GM13977 (cell line): ENCODE data around the gene TMEM229B.
A peak's percentile ranks its signal among the peaks of the same experiment; 100 is the strongest.

ENCODE experiments used
- DNase-seq: peaks from one replicate; pipeline ENCODE4 v3.0.0; 2012; ENCODE audit warnings: low spot score
- in situ Hi-C: fragments of 300-500 bp; cut with MboI; formaldehyde crosslinking; loops from one replicate; pipeline ENCODE4 v1.12.0; 2022; ENCODE audit warnings: low sequenced_read_pairs, low pct_unique_long_range_greater_than_20kb, mixed read lengths, inconsistent platforms; ENCODE audit not compliant: unreplicated experiment
- TF ChIP-seq, protein P1 (sequence below): IDR thresholded peaks from 2 replicates; pipeline ENCODE4 v1.5.1; 2012; ENCODE audit warnings: mild to moderate bottlenecking, control low read depth; ENCODE audit not compliant: insufficient read depth; ENCODE audit errors: extremely low read depth, missing control alignments

The TMEM229B gene

DNA sequence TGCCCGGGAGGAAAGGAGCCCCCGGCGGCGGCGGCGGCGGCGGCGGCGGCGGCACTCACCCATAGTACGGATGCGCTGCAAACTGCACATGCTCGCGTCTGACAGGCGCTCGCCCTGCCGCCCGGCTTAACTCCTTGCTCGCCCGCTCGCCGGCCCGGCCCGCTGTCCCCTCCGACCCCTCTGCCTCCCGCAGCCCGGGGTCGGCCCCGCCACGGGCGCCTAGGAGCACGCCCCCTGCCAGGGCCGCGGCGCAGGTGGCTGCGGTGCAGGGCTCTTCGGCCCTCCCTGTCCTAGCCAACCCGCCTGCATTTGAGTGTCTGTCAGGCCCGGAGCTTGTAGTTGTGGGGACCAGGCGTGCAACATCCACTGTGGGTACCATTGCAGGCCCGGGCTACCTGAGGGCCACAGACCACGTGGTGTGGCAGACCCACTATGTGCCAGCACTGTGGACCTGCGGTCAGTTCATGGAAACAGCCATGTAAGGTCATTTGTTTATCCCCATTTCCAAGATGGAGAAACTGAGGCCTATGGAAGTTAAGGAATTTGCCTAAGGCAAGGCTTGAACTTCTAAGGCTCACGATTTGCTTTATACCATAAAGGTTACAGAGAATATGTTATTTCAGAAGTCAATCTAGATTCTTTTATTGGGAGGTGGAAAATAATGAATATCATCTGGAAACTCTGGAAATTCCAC is 27.0 kb upstream of the TMEM229B start:
- in situ Hi-C loops = no loop called here
- peak; percentile 80 for DNase-seq
- TF ChIP-seq, protein P1, sequence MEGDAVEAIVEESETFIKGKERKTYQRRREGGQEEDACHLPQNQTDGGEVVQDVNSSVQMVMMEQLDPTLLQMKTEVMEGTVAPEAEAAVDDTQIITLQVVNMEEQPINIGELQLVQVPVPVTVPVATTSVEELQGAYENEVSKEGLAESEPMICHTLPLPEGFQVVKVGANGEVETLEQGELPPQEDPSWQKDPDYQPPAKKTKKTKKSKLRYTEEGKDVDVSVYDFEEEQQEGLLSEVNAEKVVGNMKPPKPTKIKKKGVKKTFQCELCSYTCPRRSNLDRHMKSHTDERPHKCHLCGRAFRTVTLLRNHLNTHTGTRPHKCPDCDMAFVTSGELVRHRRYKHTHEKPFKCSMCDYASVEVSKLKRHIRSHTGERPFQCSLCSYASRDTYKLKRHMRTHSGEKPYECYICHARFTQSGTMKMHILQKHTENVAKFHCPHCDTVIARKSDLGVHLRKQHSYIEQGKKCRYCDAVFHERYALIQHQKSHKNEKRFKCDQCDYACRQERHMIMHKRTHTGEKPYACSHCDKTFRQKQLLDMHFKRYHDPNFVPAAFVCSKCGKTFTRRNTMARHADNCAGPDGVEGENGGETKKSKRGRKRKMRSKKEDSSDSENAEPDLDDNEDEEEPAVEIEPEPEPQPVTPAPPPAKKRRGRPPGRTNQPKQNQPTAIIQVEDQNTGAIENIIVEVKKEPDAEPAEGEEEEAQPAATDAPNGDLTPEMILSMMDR = no peak

DNA sequence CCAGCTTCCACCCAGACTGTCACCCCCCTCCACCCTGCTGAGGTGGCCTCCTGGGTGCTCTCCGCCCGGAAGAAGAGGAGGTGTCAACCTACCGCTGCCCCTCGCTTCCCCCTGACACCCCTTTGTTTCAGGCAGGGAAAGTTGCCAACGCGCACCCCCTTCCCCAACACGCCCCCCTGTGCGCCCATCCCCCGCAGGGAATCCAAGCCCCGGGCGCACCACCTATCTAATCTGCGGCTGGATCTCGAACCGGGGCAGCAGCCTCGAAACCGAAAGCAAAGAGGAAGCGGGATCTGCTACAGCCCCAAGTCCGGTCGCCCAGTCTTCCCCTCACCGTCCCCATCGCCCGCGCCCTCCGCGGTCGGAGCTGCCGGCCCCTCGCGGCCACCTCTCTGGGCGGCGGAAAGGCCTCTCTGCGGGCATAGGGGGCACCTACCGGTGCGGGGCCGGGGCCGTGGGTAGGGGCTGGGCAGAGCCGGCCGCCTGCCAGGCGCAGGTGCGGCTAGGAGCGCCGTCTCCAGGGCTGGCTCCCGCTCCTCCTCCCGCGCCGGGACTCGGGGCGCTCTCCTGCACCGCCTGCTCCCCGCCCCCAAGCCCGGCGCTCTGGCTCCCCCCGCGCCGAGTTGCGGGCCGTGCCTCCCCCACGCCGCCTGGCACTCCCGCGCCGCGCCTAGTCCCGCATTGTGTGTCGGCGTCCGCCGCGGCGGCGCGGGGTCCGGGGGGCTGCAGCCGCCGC is 26.3 kb upstream of the TMEM229B start:
- DNase-seq = peak; percentile 75
- in situ Hi-C loops = no loop called here
- TF ChIP-seq, protein P1 = no peak

DNA sequence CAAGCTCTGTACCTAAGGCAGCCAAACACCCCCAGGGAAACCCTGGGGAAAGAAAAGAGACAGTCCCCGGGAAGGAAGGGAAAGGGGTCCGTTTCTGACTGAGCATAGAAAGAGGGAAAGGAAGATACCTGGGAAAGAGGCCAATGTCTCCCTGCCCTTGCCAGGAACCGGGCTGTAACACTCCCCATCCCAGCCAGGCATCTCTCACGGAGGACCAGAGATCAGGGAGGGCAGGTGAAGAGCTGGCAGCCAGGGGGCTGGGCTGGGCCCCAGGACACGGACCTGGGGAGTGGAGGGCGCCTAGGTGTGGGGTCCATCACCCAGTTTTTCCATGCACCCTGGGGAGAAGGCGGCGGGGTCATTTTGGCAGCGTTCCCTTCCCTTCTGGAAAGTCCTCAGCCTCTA is 25.7 kb upstream of the TMEM229B start:
- in situ Hi-C loops = no loop called here
- TF ChIP-seq, protein P1 = no peak
- peak; percentile 32 for DNase-seq

DNA sequence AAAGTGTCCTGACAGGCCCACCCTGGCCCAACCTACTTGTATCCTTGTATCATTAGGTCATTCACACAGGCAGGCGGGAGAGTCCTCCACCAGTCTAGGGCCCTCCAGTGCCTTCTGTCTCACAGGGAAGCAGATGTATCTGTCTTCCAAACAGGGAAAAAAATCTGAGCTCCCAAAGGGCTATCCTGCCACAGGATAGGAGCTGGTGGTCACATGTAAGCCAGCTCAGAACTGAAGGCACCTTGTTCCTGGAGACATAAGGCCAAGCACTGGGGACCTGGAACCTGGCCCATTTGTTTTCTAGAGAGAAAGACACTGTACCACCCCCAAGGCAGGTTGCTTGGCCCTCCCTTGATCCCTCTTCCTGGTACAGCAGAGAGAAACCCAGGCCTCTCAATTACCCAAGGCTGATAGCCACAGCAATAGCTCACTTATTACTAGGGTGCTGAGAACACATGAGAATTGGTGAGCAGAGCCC is 25.1 kb upstream of the TMEM229B start:
- TF ChIP-seq, protein P1 = no peak
- in situ Hi-C loops = no loop called here
- no peak for DNase-seq

DNA sequence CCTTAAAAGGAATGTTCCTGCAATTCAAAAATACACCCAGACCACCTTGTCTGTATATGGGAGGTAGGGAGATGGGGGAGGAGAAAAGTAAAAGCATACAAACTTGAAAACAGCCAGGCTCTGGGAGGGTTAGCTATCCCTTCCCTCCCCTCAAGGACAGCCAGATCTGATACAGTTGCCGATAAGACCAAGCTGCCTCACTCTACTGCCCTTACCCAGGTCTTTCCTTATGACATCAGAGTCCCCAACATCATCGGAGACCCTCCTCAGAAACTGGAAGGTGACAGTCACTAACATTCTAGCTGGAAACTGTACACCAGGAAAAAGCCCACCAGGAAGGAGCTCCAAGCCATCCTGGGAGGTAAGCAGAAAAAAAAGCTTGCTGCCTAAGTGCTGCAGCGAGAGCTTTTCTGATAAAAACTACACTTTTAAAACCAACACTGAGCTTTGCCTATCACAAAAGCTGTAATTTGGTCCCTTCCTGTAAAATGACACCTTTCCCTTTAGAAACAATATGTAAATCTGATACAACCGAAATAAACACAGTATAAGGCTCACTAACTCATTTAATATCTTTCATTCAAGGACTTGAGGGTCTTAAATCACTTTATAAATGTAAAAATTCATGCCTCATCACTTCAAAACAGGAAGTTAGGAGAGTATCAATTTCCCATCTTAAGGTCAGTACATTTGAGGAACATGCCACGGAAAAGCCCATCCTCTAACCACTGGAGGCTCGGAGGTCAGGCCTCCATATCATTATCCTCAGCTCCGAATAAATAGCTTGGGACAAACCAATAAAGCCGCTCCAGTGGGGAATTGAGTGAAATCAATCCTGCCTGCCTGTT is 24.2 kb upstream of the TMEM229B start:
- TF ChIP-seq, protein P1 = no peak
- in situ Hi-C loops = no loop called here
- no peak for DNase-seq

DNA sequence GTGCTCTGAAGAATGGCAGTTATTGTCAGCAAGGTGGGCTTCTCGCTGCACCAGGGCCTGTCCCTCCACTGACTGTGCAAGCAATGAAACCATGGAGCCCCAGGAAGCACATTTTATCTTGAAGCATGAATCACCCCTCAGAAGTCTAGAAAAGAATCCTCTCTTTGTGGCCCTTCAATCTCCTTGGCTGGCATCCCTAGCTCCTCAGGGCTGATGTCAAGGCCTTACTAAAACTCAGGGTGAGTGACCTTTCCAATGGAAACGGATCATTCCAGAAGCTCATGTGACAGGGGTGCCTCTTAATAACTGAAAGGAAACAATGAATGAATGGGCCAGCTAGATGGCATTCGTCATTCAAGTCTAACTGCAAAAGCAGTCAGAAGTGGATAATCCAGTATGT is 22.3 kb upstream of the TMEM229B start:
- TF ChIP-seq, protein P1 = no peak
- DNase-seq = no peak
- in situ Hi-C loops = no loop called here
